ENCODE data around the gene TCN2.
A peak's percentile ranks its signal among the peaks of the same experiment; 100 is the strongest.

TCN2 gene

GRCh38 chr22:30607939-30608338 lies 965 bp downstream of the TCN2 start:
- no peak for DNase-seq (ENCODE audit: low read depth, low spot score)
- in situ Hi-C loops (cut with HindIII; ENCODE audit: low sequenced_read_pairs) = no loop called here
- TF ChIP-seq CTCF (IDR thresholded peaks at IDR 0.05; ENCODE audit: low read depth, low read length) = no peak

DNA sequence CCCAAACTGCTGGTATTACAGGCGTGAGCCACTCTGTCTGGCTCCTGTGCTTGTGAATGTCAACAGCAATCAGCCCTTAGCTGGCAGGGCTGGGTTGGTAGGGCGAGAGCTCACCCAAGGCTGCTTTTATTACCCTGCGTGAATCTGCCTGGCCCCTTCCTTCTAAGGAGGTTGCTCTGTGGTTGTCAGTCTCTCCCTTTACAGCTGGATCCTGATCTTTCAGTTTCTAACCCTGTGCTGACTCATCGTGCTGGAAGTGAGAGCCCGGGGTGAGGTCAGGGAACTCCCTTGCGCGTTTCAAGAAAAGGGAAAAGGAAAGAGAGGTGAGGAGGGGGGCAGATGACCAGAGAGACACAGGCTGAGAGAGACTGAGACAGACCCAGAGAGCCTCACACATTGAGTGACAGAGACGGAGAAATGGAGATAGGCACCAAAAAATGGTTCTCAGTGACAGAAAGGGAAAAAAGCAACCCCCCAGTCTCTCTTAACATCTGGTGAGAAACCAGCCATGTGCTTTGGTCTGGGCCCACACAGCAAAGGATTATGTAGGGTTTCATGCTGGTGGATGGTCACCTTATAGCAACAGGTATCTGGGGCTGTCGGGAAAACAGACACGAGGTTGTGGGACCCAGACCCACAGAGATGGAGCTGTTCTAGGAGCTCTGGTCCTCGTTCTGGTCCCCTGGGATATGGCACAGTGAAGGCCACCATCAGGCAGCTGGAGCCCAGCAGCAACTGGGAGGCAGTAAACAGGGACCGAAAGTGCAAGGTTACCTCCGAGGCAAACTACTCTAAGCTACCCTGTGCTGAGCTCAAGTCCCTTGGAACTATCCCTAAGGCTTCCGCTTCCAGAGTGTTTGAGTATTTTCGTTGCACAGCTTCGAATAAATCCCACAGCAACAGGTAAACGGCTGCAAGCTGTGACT lies 2.5 kb downstream of the TCN2 start:
- no peak overlapping the region for H3K4me3 ChIP-seq (ENCODE audit: low read depth, low read length)
- in situ Hi-C loops (cut with HindIII; ENCODE audit: low sequenced_read_pairs) = no loop called here
- TF ChIP-seq CTCF (IDR thresholded peaks at IDR 0.05; ENCODE audit: low read depth, low read length) = no peak
- DNase-seq (ENCODE audit: low read depth, low spot score) = peak; percentile 84

More at GRCh38 chr22:30607939-30608338, 965 bp downstream of the TCN2 start:
- H3K4me3 ChIP-seq (ENCODE audit: low read depth, low read length) = peak overlapping the region; percentile 51

GRCh38 chr22:30610299-30610698 lies 3.3 kb downstream of the TCN2 start:
- TF ChIP-seq CTCF (IDR thresholded peaks at IDR 0.05; ENCODE audit: low read depth, low read length) = no peak
- no peak overlapping the region for H3K4me3 ChIP-seq (ENCODE audit: low read depth, low read length)
- in situ Hi-C loops (cut with HindIII; ENCODE audit: low sequenced_read_pairs) = no loop called here

GRCh38 chr22:30611197-30611596 lies 4.2 kb downstream of the TCN2 start:
- no peak for DNase-seq (ENCODE audit: low read depth, low spot score)
- no peak for TF ChIP-seq CTCF (IDR thresholded peaks at IDR 0.05; ENCODE audit: low read depth, low read length)
- H3K4me3 ChIP-seq (ENCODE audit: low read depth, low read length) = no peak overlapping the region
- in situ Hi-C loops (cut with HindIII; ENCODE audit: low sequenced_read_pairs) = no loop called here

More at GRCh38 chr22:30610299-30610698, 3.3 kb downstream of the TCN2 start:
- DNase-seq (ENCODE audit: low read depth, low spot score) = no peak

DNA sequence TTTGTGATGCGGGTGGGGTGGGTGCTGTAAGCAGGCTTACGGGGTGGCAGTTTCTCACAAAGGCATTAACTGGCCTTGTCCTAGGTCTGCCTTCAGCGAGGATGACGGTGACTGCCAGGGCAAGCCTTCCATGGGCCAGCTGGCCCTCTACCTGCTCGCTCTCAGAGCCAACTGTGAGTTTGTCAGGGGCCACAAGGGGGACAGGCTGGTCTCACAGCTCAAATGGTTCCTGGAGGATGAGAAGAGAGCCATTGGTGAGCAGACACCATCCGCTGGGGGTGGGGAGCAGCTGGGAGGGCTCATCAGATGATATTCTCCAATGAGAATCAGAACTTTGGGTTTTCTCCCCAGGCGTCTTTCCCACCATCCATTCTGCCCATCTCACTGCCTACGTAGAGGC lies 5.8 kb downstream of the TCN2 start:
- in situ Hi-C loops (cut with HindIII; ENCODE audit: low sequenced_read_pairs) = no loop called here
- no peak for TF ChIP-seq CTCF (IDR thresholded peaks at IDR 0.05; ENCODE audit: low read depth, low read length)
- H3K4me3 ChIP-seq (ENCODE audit: low read depth, low read length) = no peak overlapping the region
- DNase-seq (ENCODE audit: low read depth, low spot score) = no peak

DNA sequence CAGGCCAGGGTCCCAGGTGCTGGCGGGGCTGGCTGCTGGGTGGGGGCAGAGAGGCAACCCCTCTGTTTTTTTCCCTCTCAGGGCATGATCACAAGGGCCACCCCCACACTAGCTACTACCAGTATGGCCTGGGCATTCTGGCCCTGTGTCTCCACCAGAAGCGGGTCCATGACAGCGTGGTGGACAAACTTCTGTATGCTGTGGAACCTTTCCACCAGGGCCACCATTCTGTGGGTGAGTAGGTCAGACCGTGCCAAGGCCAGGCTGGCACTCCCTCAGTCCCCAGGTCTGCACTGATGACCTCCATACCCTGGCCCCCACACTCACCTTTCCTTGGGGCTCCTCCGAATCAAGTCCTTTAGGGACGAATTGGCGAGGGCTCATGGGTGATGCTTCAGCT lies 7.3 kb downstream of the TCN2 start:
- no peak for DNase-seq (ENCODE audit: low read depth, low spot score)
- in situ Hi-C loops (cut with HindIII; ENCODE audit: low sequenced_read_pairs) = no loop called here
- no peak overlapping the region for H3K4me3 ChIP-seq (ENCODE audit: low read depth, low read length)
- TF ChIP-seq CTCF (IDR thresholded peaks at IDR 0.05; ENCODE audit: low read depth, low read length) = no peak
